NCI-H1092 (cell line): ENCODE results near the gene FBXO8.

ENCODE experiments used
- DNase-seq: peaks from one replicate; lab custom pipeline; 2025; lab: John Stamatoyannopoulos, UW

The FBXO8 gene

DNA sequence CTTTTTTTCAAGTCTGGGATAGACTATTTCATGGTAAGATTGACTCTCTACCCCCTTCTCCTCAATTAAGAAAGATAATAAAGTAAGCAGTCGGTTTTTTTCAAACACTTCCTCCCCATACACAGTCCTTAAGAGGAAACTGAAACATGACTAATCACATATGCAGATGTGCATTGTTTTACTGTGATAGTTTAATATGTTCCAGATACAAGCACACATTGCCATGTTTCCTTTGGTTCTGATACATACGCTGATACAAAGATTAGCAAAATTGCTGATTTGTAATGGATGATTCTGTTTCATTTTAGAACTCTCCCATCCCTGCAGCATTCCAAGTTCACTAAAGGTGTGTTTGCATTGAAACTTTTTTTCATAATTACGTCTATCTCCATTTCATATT is 76.1 kb downstream of the FBXO8 start:
- DNase-seq = no peak

DNA sequence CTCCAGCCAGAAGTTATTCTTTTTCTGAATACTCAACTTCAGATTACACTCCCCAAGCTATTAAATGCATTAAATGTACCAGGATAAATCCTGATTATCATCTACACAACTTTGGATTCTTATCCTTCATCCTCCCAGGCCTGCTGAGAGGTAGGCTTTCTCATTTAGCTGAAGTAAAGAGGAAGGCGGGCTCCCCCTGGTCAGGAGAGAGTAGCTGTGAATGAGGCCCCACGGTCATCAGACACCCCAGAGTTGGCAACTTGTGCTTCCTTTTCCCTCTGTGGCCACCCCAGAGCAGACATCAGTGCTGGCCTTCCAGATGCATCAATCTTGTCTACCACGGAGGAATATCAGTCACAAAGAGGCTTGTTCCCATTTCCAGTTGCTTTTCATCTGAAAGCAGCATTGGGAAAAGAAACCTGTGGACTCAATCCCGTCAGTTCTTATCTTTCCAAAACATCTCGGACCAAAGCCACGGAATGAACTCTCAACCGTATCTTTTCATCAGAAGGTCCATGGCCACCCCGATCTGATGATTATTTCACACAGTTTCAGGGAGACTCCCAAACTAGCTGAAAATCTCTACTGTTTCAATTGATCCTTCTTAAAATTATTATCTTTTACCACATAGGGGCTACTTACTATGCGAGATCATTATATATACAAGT is 79.2 kb downstream of the FBXO8 start:
- DNase-seq = no peak

DNA sequence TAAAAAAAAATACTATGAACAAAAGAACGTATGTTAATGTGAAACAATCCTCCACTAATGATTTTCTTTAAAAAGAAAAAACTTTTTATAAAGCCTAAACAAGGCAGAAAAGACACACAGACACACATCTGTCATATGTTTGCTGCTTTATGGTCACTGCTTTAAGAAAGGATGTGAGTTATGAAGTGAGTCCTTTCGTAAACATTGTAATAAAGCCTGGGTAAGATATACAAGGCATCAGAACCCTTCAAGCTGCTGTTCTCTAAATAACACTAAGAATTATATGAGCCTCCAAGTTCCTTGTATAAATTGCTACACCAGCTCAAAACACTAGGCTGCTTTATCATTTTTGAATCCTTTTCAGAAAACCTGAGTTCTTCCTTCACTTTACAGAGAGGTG is 81.6 kb downstream of the FBXO8 start:
- DNase-seq = no peak

GRCh38 chr4:174199735-174200134 is 83.7 kb downstream of the FBXO8 start:
- DNase-seq = no peak

DNA sequence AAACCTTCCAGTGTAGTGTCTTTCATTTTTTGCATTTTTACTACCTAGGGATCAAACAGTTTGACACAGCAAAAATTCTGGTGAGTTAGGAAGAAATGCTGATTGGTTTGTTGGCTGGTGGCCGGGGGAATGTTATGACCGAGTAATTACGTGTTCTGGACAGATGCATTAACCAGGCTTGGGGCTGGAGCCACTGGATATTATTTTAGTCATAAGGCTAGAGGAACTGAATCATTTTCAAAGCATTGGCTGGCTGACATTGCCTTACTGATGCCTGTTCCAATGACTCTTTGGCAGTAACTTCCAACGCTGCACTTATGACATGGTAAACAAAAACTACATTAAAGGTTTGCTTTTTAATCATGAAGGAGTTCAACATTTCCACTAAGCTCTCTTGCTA is 84.6 kb downstream of the FBXO8 start:
- DNase-seq = no peak

DNA sequence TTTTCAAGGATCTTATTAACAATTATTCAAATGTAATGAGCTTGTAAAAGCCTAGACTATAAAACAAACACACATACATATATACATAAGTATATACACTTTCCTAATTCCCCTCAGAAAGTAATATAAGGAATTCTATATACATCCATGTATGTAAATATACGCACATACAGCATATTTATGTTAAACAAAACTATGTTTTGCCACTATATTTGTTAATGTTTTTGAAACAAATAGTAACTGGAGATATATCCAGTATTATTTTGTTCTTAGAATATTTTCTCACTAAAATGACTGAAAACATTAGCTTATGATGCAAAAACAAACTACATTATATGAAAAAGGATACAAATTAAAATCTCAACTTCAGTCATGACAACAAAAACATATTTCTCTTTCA is 85.1 kb downstream of the FBXO8 start:
- DNase-seq = no peak

DNA sequence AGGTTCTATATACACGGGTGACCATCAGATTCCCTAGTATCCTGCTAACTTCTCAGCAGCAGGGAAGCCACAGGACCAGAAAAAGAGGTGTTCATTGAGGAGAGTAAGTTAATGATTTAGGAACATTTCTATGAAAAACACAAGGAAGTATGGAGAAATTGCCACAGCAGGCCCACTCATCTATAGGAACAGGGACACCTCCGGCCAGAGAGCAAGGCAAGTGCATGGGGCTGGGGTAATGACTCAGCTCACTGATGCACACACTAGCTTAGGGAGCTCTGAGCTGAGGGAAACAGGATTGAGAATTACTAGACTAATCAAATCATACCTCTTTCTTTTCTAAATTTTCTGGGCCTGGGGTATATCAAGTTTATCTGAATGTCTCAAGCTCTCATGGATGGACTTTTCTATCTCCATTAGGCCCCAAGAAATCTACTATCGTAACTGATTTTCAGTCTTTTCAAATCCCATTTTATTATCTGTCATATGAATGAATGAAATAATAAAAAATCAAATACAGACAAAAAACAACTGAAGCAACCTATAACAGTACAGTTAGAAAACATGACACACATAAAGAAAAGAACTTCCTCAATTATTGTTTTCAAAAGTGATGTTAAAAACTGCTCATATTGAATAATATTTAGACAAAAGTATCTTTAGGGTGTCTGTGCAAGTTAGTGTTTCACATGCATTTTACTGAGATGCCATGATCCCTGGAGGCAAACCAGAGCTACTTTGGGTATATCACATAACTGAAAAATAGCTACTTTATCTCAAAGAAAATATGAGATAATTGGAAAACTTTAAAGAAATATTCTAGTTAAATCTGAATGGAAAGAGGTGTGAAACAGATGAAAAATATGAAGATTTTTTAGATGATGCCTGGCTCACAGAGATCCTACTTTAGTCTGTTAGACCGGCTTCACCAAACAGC is 89.8 kb downstream of the FBXO8 start:
- DNase-seq = no peak

- no peak for DNase-seq
These were observed 90.5 kb downstream of the FBXO8 start for GRCh38 chr4:174192943-174193342.

- DNase-seq = no peak
These were observed 92.5 kb downstream of the FBXO8 start for GRCh38 chr4:174190832-174191500.

GRCh38 chr4:174189392-174190015 is 94.0 kb downstream of the FBXO8 start:
- DNase-seq = no peak
